HG03460 (cell line): ENCODE measurements around the gene ST6GALNAC2.
"Not testable (repeated sequence)": the region's sequence is repeated elsewhere in the genome, so short reads cannot be mapped to it uniquely, and the experiment has no call there.

Source experiments
- ATAC-seq: cut with Tn5 transposase; IDR thresholded peaks from one replicate; pipeline ENCODE4 v1.9.1; 2021; ENCODE audit not compliant: unreplicated experiment

ST6GALNAC2 gene

GRCh38 chr17:76570877-76571471 is 14.7 kb downstream of the ST6GALNAC2 start:
- no peak for ATAC-seq

DNA sequence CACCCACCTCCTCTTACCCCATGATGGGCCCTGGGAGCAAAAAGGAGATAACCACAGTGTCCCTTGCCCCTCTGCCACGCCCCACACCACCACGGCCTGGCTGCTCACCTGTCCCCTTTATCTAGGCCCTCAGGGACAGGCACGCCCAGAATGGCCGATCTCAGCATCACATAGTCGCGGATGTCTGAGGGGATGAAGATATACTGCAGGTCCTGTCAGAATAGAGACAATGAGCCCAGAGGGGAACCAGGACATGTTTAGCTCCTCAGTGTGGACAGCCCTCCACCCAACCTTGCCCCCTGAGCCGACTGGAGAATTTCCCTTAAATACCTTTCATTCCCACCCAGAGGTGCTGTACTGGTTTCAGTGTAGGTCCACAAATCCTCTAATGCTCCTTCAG is 15.2 kb downstream of the ST6GALNAC2 start:
- no peak for ATAC-seq

- ATAC-seq: no peak
These were observed 15.9 kb downstream of the ST6GALNAC2 start for GRCh38 chr17:76569607-76570279.

GRCh38 chr17:76568811-76569221 is 16.8 kb downstream of the ST6GALNAC2 start:
- no peak for ATAC-seq

GRCh38 chr17:76567634-76568432 is 17.8 kb downstream of the ST6GALNAC2 start:
- no peak for ATAC-seq

DNA sequence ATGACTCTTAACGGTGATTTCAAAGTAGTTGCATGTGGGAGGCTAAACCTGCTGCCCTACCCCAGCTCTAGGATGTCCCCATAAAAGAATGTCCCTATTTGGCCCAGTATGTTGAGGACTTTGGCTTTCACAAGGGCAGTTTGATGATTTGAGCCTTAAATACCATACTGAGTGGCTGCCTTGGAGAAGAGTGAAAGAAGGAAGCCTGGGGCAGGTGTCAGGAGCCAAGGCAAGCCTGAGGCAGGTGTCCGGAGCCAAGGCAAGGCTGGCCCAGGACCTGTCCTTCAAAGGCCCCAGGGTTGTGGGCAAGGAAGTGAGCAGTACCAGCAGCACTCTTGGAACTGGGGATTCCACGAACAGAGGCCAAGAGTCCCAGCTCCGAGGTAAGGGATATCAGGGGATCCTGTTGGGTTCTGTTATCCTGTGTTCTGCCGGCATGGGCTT is 18.6 kb downstream of the ST6GALNAC2 start:
- ATAC-seq: no peak

GRCh38 chr17:76566613-76566943 is 19.1 kb downstream of the ST6GALNAC2 start:
- ATAC-seq: no peak

DNA sequence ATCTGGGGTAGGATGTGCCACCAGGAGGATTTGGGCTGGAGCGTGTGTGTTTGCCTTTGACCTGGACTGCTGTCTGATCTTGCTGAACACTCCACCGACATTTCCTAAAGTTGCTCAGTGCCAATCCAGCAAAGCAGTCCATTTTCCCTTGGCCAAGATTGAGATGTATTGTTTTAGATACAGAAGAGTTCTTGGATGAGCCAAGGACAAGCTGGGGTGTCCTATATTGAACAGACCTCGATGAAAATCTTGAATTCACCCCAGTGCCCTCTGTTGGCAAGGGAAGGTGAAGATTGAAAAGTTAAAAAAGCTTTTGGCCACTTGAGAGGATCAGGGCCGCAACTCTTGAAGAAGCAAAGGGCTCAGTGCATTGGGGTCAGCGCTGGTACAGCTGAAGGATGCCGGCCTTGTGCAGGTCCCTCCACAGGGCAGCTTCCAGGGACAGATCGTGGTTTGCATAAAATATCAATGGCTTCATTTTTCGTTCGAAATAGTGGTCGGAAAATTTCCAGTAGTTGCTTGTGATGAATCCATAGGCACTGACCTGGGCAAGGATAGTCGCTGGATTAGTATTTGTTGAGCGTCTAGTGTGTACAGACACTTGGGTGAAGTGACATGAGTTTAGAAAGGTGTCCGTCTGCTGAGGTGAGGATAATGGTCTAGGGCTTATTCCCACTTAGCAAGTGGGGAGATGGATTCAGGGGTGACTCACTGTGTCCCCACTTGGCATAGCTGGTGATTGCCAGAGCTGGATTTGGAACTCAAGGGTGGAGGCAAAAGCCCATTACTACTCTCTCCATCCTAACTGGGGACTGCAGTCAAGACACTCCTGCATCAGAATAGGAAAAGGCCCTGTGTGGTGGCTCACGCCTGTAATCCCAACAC is 19.7 kb downstream of the ST6GALNAC2 start:
- ATAC-seq: no peak

- not testable (repeated sequence) for ATAC-seq
These were observed 20.5 kb downstream of the ST6GALNAC2 start for GRCh38 chr17:76564991-76565727.

DNA sequence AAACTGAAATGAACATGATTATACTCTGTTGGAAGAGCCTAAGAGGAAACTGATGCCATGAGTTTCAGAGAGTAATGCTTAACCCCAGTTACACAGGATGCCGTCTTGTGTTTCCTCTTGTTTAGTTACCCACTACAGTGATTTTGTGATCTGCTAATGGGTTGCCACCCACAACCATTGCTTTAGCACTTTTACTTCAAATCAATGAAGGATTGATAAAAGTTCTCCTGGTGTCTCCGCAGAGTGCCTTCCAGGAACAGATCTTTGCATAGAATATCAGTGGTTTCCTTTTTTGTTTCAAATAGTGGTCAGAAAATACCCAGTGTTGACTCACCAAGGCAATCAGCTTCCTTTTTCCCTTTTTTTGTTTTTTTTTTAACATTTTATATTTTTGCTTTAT is 22.3 kb downstream of the ST6GALNAC2 start:
- ATAC-seq: not testable (repeated sequence)

- no peak for ATAC-seq
These were observed 22.9 kb downstream of the ST6GALNAC2 start for GRCh38 chr17:76562734-76563148.

DNA sequence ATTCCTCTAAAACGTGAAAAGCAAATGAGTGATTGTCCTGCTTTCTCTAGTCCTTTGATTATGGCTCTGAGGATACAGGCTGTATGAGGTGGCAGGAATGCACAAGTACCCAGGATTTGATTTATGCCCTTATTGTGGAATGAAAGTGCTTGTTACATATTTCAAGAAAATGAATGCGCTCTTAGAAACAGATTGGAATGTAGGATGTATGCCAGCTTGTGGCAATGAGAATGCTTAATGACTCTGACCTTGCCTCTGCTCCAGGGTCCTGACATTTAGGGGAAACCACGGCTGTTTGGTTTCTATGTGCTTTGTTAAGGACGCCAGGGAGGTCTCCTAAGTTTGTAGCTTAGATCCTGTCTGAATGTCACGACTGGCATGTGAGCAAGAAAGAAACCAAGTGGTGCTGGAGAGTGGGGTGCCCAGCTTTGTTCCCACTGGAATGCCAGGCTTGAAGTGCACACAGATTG is 23.8 kb downstream of the ST6GALNAC2 start:
- ATAC-seq: no peak

DNA sequence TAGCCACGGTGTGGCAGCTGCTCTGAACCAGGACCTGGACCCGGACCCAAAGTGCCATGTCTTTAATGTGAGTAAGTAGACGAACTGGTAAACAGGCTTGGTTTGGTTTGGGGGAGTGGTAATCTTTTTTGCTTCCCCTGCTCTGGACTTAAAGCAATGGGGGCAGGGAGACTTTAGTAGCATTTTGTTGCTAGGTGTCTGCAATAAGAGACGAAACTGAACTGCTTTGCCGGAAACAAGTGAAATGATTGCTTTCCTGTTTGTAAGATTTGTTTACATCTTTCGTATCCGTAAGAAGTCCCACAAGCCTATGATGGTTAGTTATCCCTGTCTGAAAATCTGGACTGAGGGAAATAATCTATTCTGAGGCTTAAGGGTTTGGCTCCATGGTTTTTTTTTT is 24.3 kb downstream of the ST6GALNAC2 start:
- ATAC-seq: no peak

GRCh38 chr17:76560877-76561221 is 24.8 kb downstream of the ST6GALNAC2 start:
- ATAC-seq: no peak

- no peak for ATAC-seq
These were observed 25.4 kb downstream of the ST6GALNAC2 start for GRCh38 chr17:76560036-76560876.

GRCh38 chr17:76559460-76559859 is 26.2 kb downstream of the ST6GALNAC2 start:
- not testable (repeated sequence) for ATAC-seq

GRCh38 chr17:76558198-76559095 is 27.2 kb downstream of the ST6GALNAC2 start:
- ATAC-seq: no peak
